Peyer's patch (tissue), 4 donors: ENCODE results near the gene GPR25. TPM values are rescaled to one million over a fixed set of nuclear protein-coding genes. Genes with fewer than 3 reads are reported as not detected.

Source experiments
- DNase-seq, 3 donors: peaks; one replicate each; pipeline ENCODE4 v3.0.0-alpha.2; 2017 to 2019
- H3K27ac ChIP-seq, 4 donors: fragments of 200-600 bp; sonication (generic); one replicate each; pipeline ENCODE4 v1.5.1; 2016 to 2019
- H3K27me3 ChIP-seq, 2 donors: fragments of 200-600 bp; sonication (generic); one replicate each; pipeline ENCODE4 v1.5.1; 2019
- H3K36me3 ChIP-seq, 3 donors: fragments of 200-600 bp; sonication (generic); one replicate each; pipeline ENCODE4 v1.5.1; 2016 to 2019
- H3K4me1 ChIP-seq, 4 donors: fragments of 200-600 bp; sonication (generic); one replicate each; pipeline ENCODE4 v1.5.1; 2016 to 2019
- H3K4me3 ChIP-seq, 4 donors: fragments of 200-600 bp; sonication (generic); 1 replicate in 3 of 4; 2 replicates in 1 of 4; pipeline ENCODE4 v1.5.1; 2016 to 2019; ENCODE audit warnings: mild to moderate bottlenecking in 1 of 4
- H3K9me3 ChIP-seq, 4 donors: fragments of 200-600 bp; sonication (generic); one replicate each; pipeline ENCODE4 v1.5.1; 2016 to 2019; ENCODE audit warnings: mild to moderate bottlenecking in 1 of 4
- POLR2A ChIP-seq, 2 donors: fragments of 450-650 bp; IDR thresholded peaks; one replicate each; pipeline ENCODE4 v1.5.1; 2017; ENCODE audit warnings: antibody characterized with exemption in 2 of 2, mild to moderate bottlenecking in 2 of 2, moderate library complexity in 2 of 2
- total RNA-seq, 4 donors: library from RNA; depleted of rRNA; stranded (reverse); fragments of >200 nt; gene quantifications; one replicate each; pipeline ENCODE4 v1.1.0, GENCODE V29; 2016
- TF ChIP-seq, protein P1 (sequence below), 6 experiments: fragments of 450-650 bp in 4 of 6; fragments of 200-600 bp in 2 of 6; sonication (generic) in 1 of 6; IDR thresholded peaks; one replicate each; pipeline ENCODE4 v1.5.1; 2017 to 2019; ENCODE audit warnings: antibody characterized with exemption in 6 of 6, mild to moderate bottlenecking in 3 of 6, moderate library complexity in 1 of 6

Gene GPR25
- not detected for total RNA-seq

DNA sequence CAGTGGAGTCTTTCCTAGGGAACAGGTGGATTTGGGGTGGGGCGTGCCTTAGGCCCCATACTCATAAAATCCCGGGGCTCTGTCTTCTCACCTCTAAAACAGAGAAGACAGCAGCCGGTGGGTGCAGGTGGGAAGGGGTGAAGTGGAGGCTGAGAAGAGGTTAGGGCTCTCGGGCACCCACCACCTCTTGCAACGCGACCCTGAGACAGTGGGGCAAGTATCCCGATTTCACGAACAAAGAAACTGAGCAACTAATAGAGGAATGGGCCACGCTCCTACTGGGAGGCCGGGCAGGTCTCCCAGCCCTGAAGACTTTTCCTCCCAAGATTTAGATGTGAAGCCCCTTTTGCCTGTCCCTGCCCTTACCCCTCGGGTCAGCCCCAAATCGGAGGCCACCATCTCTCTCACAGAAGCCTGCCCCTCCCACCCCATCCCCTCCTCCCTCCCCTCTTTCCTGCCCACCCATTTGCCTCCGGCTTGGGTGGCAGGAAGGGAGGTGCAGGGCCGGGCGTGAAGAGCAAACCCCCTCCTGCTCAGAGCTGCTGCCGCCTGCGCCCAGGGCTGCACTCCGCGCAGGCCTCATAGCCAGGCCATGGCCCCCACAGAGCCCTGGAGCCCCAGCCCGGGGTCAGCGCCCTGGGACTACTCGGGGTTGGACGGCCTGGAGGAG is at the start of gene GPR25:
Gene GPR25, plus strand, starts transcription at position 536 of the 670 bp plus-strand sequence. Its CDS starts 57 bp downstream, at position 593.
- Histone ChIP-seq H3K4me3 (peak within 1 kb of the TSS; percentile 15 to 45 (median 36)), H3K4me1 (peaks cover 0 to 15% (median 11%) of the 10 kb centered on the region in 4 donors), H3K27ac (peak within 1 kb of the TSS in 1 of 4 donors; percentile 31), H3K27me3 (peaks cover 0 to 23% of the 10 kb centered on the region in 2 donors), H3K9me3 (no peaks in the 10 kb centered on the region), H3K36me3 (no peaks in the 10 kb centered on the region)
- TF ChIP-seq, protein P1, sequence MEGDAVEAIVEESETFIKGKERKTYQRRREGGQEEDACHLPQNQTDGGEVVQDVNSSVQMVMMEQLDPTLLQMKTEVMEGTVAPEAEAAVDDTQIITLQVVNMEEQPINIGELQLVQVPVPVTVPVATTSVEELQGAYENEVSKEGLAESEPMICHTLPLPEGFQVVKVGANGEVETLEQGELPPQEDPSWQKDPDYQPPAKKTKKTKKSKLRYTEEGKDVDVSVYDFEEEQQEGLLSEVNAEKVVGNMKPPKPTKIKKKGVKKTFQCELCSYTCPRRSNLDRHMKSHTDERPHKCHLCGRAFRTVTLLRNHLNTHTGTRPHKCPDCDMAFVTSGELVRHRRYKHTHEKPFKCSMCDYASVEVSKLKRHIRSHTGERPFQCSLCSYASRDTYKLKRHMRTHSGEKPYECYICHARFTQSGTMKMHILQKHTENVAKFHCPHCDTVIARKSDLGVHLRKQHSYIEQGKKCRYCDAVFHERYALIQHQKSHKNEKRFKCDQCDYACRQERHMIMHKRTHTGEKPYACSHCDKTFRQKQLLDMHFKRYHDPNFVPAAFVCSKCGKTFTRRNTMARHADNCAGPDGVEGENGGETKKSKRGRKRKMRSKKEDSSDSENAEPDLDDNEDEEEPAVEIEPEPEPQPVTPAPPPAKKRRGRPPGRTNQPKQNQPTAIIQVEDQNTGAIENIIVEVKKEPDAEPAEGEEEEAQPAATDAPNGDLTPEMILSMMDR (IDR thresholded peaks at IDR 0.05) = no peak
- TF ChIP-seq POLR2A (IDR thresholded peaks at IDR 0.05) = no peak
- DNase-seq = no peak

GRCh38 chr1:200831091-200831490 is 41.7 kb upstream of the GPR25 start:
- Histone ChIP-seq H3K36me3 (no peaks in the 10 kb centered on the region), H3K4me3 (no peak overlapping the region), H3K9me3 (no peaks in the 10 kb centered on the region), H3K27me3 (no peaks in the 10 kb centered on the region), H3K27ac (no peak overlapping the region), H3K4me1 (no peaks in the 10 kb centered on the region)
- no peak for TF ChIP-seq POLR2A (IDR thresholded peaks at IDR 0.05)
- TF ChIP-seq, protein P1 (IDR thresholded peaks at IDR 0.05) = no peak
- no peak for DNase-seq

DNA sequence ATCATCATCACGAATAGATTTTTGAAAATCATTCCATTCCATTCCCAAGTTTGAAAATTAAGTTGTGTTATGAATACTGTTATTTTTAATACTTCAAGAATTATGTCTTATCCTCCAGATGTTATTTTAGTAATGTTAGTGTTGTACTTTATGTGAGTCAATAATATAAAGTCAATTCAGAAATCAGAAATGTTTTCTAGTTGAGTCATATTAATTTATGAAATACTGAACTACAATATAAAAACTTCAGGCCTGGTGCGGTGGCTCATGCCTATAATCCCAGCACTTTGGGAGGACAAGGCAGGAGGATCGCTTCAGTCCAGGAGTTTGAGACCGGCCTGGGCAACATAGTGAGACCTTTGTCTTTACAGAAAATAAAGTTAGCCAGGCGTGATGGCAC is 38.4 kb upstream of the GPR25 start:
- TF ChIP-seq, protein P1 (IDR thresholded peaks at IDR 0.05) = no peak
- TF ChIP-seq POLR2A (IDR thresholded peaks at IDR 0.05) = no peak
- H3K27me3 ChIP-seq = no peaks in the 10 kb centered on the region
- no peaks in the 10 kb centered on the region for H3K36me3 ChIP-seq
- DNase-seq = no peak
- H3K27ac ChIP-seq = no peak overlapping the region
- no peaks in the 10 kb centered on the region for H3K4me1 ChIP-seq
- H3K9me3 ChIP-seq = no peaks in the 10 kb centered on the region
- H3K4me3 ChIP-seq = no peak overlapping the region

- Histone ChIP-seq H3K36me3 (no peaks in the 10 kb centered on the region), H3K4me3 (no peak overlapping the region), H3K27me3 (no peaks in the 10 kb centered on the region), H3K27ac (no peak overlapping the region), H3K4me1 (no peaks in the 10 kb centered on the region), H3K9me3 (no peaks in the 10 kb centered on the region)
- TF ChIP-seq, protein P1 (IDR thresholded peaks at IDR 0.05) = no peak
- TF ChIP-seq POLR2A (IDR thresholded peaks at IDR 0.05) = no peak
- no peak for DNase-seq
These were observed 36.6 kb upstream of the GPR25 start for GRCh38 chr1:200836213-200836612.

DNA sequence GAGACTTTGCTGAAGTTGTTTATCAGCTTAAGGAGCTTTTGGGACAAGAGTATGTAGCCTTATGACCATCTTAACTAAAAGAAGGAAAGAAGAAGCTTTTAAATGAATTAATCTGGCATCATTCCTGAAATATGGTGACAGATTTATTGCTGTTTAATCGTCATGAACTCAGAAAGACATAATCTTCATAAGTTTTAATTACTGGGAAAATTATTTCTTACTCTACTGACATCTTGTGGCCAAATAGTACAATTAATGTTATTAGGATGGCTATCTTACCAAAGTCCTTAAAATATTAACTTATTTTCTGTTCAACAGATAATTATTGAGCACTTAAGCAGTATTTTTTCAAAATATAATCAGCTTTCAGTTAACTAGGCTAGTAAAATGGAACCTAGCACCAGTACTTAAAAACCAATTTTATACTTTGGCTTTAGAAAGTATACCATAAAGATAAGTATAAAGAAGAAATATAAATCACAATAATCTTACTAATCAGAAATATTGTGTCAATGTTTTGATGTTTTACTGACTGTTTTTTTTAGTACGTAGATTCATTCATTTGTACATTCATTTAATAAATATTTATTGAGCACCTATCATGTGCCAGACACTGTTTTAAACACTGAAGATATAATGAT is 34.7 kb upstream of the GPR25 start:
- DNase-seq = no peak
- TF ChIP-seq, protein P1 (IDR thresholded peaks at IDR 0.05) = peak in 5 of 6 experiments; percentile 11 to 55 (median 44)
- TF ChIP-seq POLR2A (IDR thresholded peaks at IDR 0.05) = no peak
- Histone ChIP-seq H3K36me3 (no peaks in the 10 kb centered on the region), H3K4me1 (no peaks in the 10 kb centered on the region), H3K27me3 (no peaks in the 10 kb centered on the region), H3K9me3 (no peaks in the 10 kb centered on the region), H3K27ac (no peak overlapping the region), H3K4me3 (no peak overlapping the region)
